ENCODE results near the gene DNAAF9.

DNA sequence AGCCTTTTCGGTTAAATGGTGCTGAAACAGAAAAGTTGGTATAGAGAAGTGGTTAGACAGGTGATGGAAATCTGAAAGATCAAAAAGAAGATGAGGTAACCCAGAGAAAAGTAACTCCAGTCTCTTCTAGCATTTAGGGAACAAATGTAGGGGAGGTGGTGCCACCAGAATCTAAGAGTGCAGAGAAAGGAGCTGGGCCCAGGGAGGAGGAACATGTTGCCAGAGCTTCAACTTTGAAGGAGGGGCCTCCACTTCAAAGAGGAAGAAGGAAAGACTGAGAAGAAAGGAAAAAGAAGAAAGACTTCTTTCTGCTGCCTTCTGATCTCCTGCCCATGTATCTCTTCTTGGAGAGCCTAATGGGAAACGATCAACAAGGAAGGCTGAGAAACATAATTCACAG, 39.9 kb upstream of the DNAAF9 start:
- no peak for TF ChIP-seq CTCF (IDR thresholded peaks at IDR 0.05)
- TF ChIP-seq POLR2A (IDR thresholded peaks at IDR 0.05), result no peak
- TF ChIP-seq POLR2AphosphoS5 (IDR thresholded peaks at IDR 0.05), result no peak
